ENCODE results near the gene HELZ.

DNA sequence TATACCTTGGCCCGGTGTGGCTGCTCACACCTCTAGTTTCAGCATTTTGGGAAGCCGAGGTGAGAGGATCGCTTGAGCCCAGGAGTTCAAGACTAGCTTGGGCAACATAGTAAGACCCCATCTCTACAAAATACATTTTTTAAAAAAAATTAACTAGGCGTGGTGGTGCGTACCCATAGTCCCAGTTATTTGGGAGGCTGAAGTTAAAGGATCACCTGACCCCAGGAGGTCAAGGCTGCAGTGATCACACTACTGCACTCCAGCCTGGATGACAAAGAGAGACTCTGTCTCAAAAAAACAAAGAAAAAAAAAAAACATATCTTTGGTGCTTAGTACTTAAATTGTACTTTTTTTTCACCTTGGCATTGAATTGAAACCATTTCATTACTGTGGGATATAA is 101.7 kb downstream of the HELZ start:
- TF ChIP-seq GATA3 (IDR thresholded peaks at IDR 0.05; ENCODE audit: low read depth, low read length) (no peak), GATA2 (IDR thresholded peaks at IDR 0.05; ENCODE audit: low read depth, low read length) (no peak)

Measured in SH-SY5Y (cell line).